B cell (primary cell): ENCODE measurements around the gene IRGQ. TPM values are rescaled to one million over a fixed set of nuclear protein-coding genes. Genes with fewer than 3 reads are reported as not detected.

Source experiments
- ATAC-seq: fragments of 200-7000 bp; cut with Tn5 transposase; one replicate; pipeline ENCODE4 v1.10.0; 2021; ENCODE audit warnings: low read depth, mild to moderate bottlenecking, moderate number of reproducible peaks, moderate library complexity
- CTCF ChIA-PET: fragments of 350-600 bp; sonication (Branson Sonifier 250); formaldehyde crosslinking; loops from one replicate; lab custom pipeline; 2021; ENCODE audit warnings: antibody characterized with exemption, inconsistent platforms; lab: Charles Lee
- POLR2A ChIA-PET: fragments of 350-600 bp; sonication (Branson Sonifier 250); formaldehyde crosslinking; loops from one replicate; lab custom pipeline; 2021; ENCODE audit warnings: antibody characterized with exemption; lab: Charles Lee
- DNase-seq: peaks from one replicate; pipeline ENCODE4 v3.0.0; 2013
- H2AFZ ChIP-seq: 2 replicates; pipeline ENCODE4 v1.6.1; 2012; ENCODE audit warnings: mild to moderate bottlenecking, low read depth, low read length; ENCODE audit not compliant: insufficient read depth, poor library complexity, severe bottlenecking
- H3K27ac ChIP-seq, 2 donors: 1 replicate in 1 of 2; 2 replicates in 1 of 2; pipeline ENCODE4 v1.5.1; 2012 to 2013; ENCODE audit warnings: low read length in 2 of 2, mild to moderate bottlenecking in 2 of 2, moderate library complexity in 1 of 2
- H3K27me3 ChIP-seq, 4 experiments: fragments of 200-600 bp in 1 of 4; sonication (generic) in 1 of 4; replicated peaks in 1 of 4; 1 replicate in 2 of 4; 2 replicates in 2 of 4; pipeline versions ENCODE4 v1.6.1 to v1.7.0; 2013 to 2016; ENCODE audit warnings: low read length in 3 of 4, mild to moderate bottlenecking in 2 of 4, mixed read lengths in 1 of 4, moderate library complexity in 1 of 4; ENCODE audit not compliant: insufficient read depth in 4 of 4, control insufficient read depth in 3 of 4; ENCODE audit errors: control extremely low read depth in 1 of 4
- H3K36me3 ChIP-seq, 2 experiments: replicated peaks in 1 of 2; 1 replicate in 1 of 2; 2 replicates in 1 of 2; pipeline versions ENCODE4 v1.6.1 to v1.7.1; 2013; ENCODE audit warnings: low read length in 1 of 2; ENCODE audit not compliant: insufficient read depth in 2 of 2, control insufficient read depth in 1 of 2; ENCODE audit errors: control extremely low read depth in 1 of 2, extremely low read depth in 1 of 2
- H3K4me1 ChIP-seq, 2 donors: fragments of 200-600 bp in 1 of 2; sonication (generic) in 1 of 2; 1 replicate in 1 of 2; 2 replicates in 1 of 2; pipeline versions ENCODE4 v1.5.1 to v1.6.1; 2013 to 2017; ENCODE audit warnings: low read length in 2 of 2; ENCODE audit not compliant: control insufficient read depth in 2 of 2, insufficient read depth in 2 of 2
- H3K4me2 ChIP-seq: replicated peaks from 2 replicates; pipeline ENCODE3; 2012; ENCODE audit warnings: mild to moderate bottlenecking, low read depth, low read length; ENCODE audit not compliant: poor library complexity, severe bottlenecking
- H3K4me3 ChIP-seq, 5 experiments: fragments of 200-600 bp in 1 of 5; sonication (generic) in 1 of 5; 1 replicate in 3 of 5; 2 replicates in 2 of 5; pipeline versions ENCODE4 v1.5.1 to v1.7.0; 2011 to 2016; ENCODE audit warnings: low read length in 4 of 5, mild to moderate bottlenecking in 4 of 5, low read depth in 2 of 5, control low read depth in 1 of 5, moderate library complexity in 1 of 5; ENCODE audit not compliant: insufficient read depth in 1 of 5; ENCODE audit errors: control extremely low read depth in 1 of 5, extremely low read depth in 1 of 5
- H3K79me2 ChIP-seq: fragments of 200-600 bp; sonication (generic); one replicate; pipeline ENCODE4 v1.6.0; 2016; ENCODE audit warnings: low read length; ENCODE audit not compliant: control insufficient read depth, insufficient read depth
- H3K9ac ChIP-seq: fragments of 200-600 bp; sonication (generic); 2 replicates; pipeline ENCODE4 v1.6.1; 2017; ENCODE audit warnings: mild to moderate bottlenecking, low read length, moderate library complexity
- H3K9me3 ChIP-seq, 3 donors: one replicate each; pipeline versions ENCODE4 v1.6.1 to v1.7.1; 2013; ENCODE audit warnings: low read length in 2 of 3; ENCODE audit not compliant: control insufficient read depth in 2 of 3, insufficient read depth in 1 of 3; ENCODE audit errors: control extremely low read depth in 1 of 3
- H4K20me1 ChIP-seq: 2 replicates; pipeline ENCODE4 v1.6.0; 2012; ENCODE audit warnings: mild to moderate bottlenecking, low read length; ENCODE audit not compliant: insufficient read depth, control insufficient read depth, poor library complexity, severe bottlenecking
- H3K27ac Mint-ChIP-seq: one replicate; pipeline ENCODE4 v1.8.0; 2021; ENCODE audit warnings: mixed read lengths
- H3K27me3 Mint-ChIP-seq: one replicate; pipeline ENCODE4 v1.8.0; 2021; ENCODE audit warnings: mixed read lengths
- H3K4me1 Mint-ChIP-seq: one replicate; pipeline ENCODE4 v1.8.0; 2021; ENCODE audit warnings: mixed read lengths
- H3K4me3 Mint-ChIP-seq: one replicate; pipeline ENCODE4 v1.8.0; 2021; ENCODE audit warnings: mixed read lengths
- H3K9me3 Mint-ChIP-seq: one replicate; pipeline ENCODE4 v1.8.0; 2022; ENCODE audit warnings: mixed read lengths; ENCODE audit not compliant: insufficient read depth
- EZH2 ChIP-seq: IDR thresholded peaks from 2 replicates; pipeline ENCODE4 v1.6.1; 2012; ENCODE audit warnings: borderline replicate concordance, low read depth, mild to moderate bottlenecking, moderate library complexity, low read length; ENCODE audit not compliant: insufficient read depth, poor library complexity, severe bottlenecking
- intact Hi-C: fragments of 100-400 bp; cut with micrococcal nuclease; formaldehyde crosslinking; loops from one replicate; pipeline ENCODE4 v1.10.0; 2022
- polyA plus RNA-seq: library from polyadenylated mRNA; depleted of rRNA; stranded (reverse); fragments of >200 nt; gene quantifications from 2 replicates; pipeline ENCODE4 v1.2.3, GENCODE V29; 2012
- total RNA-seq, 2 donors: library from RNA; stranded (reverse); fragments of 120-200 nt in 1 of 2; gene quantifications; 1 replicate in 1 of 2; 2 replicates in 1 of 2; pipeline versions ENCODE4 v1.2.3 to v1.2.4, GENCODE V29; 2013 to 2022
- TF ChIP-seq, protein P1 (sequence below): fragments of 200-600 bp; IDR thresholded peaks from one replicate; pipeline ENCODE4 v1.8.0; 2022; ENCODE audit warnings: antibody characterized with exemption, mild to moderate bottlenecking

The IRGQ gene
- total and polyA plus RNA-seq, 2 donors (not counting 1 experiment from before 2014, with no cell fraction given), result 20.3 to 22.6 TPM

DNA sequence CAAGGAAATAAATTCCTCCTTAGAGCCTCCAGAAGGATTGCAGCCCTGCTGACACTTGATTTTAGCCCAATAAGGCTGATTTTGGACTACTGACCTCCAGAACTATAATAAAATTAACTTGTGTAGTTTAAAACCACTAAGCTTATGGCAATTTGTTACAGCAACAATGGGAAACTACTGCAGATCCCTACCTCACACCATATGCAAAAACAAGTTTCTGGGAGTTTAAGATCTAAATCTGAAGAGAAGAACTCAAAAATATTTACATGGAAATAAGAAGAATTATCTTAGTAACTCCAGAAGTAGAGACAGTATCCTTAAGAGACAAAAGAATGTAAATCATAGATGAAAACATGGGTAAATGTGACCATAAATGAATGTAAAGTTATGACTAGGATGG lies 57.0 kb downstream of the IRGQ start:
- ChIA-PET CTCF (interaction anchor here (0.9 kb wide), 1 partner anchor 57 kb away, joined by 5 read pairs; the partner anchor contains the start of genes IRGQ and ZNF576), POLR2A (no interaction called here)
- Mint-ChIP-seq H3K4me1 (peaks cover 8% of the 10 kb centered on the region), H3K27ac (no peak overlapping the region), H3K4me3 (no peak overlapping the region), H3K9me3 (peaks cover 7% of the 10 kb centered on the region), H3K27me3 (no peaks in the 10 kb centered on the region)
- Histone ChIP-seq H3K27me3 (no peaks in the 10 kb centered on the region), H3K27ac (no peak overlapping the region), H3K4me3 (no peak overlapping the region), H3K4me2 (no peak overlapping the region), H3K9ac (no peak overlapping the region), H3K36me3 (peaks cover 0 to 38% of the 10 kb centered on the region in 2 experiments), H2AFZ (no peak overlapping the region), H3K79me2 (no peaks in the 10 kb centered on the region), H4K20me1 (no peaks in the 10 kb centered on the region), H3K9me3 (peaks cover 0 to 9% (median 2%) of the 10 kb centered on the region in 3 donors), H3K4me1 (peaks cover 0 to 9% of the 10 kb centered on the region in 2 donors)
- TF ChIP-seq EZH2, result no peak
- TF ChIP-seq, protein P1, sequence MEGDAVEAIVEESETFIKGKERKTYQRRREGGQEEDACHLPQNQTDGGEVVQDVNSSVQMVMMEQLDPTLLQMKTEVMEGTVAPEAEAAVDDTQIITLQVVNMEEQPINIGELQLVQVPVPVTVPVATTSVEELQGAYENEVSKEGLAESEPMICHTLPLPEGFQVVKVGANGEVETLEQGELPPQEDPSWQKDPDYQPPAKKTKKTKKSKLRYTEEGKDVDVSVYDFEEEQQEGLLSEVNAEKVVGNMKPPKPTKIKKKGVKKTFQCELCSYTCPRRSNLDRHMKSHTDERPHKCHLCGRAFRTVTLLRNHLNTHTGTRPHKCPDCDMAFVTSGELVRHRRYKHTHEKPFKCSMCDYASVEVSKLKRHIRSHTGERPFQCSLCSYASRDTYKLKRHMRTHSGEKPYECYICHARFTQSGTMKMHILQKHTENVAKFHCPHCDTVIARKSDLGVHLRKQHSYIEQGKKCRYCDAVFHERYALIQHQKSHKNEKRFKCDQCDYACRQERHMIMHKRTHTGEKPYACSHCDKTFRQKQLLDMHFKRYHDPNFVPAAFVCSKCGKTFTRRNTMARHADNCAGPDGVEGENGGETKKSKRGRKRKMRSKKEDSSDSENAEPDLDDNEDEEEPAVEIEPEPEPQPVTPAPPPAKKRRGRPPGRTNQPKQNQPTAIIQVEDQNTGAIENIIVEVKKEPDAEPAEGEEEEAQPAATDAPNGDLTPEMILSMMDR, result no peak
- DNase-seq (no peak), ATAC-seq (no peak)
- intact Hi-C loops, result no loop called here
